ENCODE measurements around the gene TMEM252. TPM values are rescaled to one million over a fixed set of nuclear protein-coding genes. Genes with fewer than 3 reads are reported as not detected.

Gene TMEM252
- total RNA-seq, 2 experiments from 2014 or later = not detected

- Mint-ChIP-seq H3K27ac (no peak overlapping the region), H3K27me3 (ENCODE audit: low read depth) (peaks cover 4% of the 10 kb centered on the region), H3K9me3 (ENCODE audit: insufficient read depth) (no peaks in the 10 kb centered on the region), H3K4me1 (ENCODE audit: low read depth) (no peaks in the 10 kb centered on the region), H3K36me3 (ENCODE audit: low read depth) (no peaks in the 10 kb centered on the region), H3K4me3 (no peak overlapping the region)
- DNase-seq = no peak
- CTCF ChIA-PET = interaction anchor here (1.3 to 2.1 kb wide), 3 partner anchors 52 to 164 kb away, joined by 3 to 5 read pairs (median 5); no protein-coding TSS in a partner anchor
- no peak for ATAC-seq
- POLR2A ChIA-PET = no interaction called here
Observed at GRCh38 chr9:68507806-68508145, 32.9 kb downstream of the TMEM252 start.

GRCh38 chr9:68507130-68507805, 33.4 kb downstream of the TMEM252 start:
- CTCF ChIA-PET = interaction anchor here (1.3 to 2.1 kb wide), 3 partner anchors 52 to 164 kb away, joined by 3 to 5 read pairs (median 5); no protein-coding TSS in a partner anchor
- no peaks in the 10 kb centered on the region for H3K36me3 Mint-ChIP-seq (ENCODE audit: low read depth)
- peaks cover 4% of the 10 kb centered on the region for H3K27me3 Mint-ChIP-seq (ENCODE audit: low read depth)
- H3K9me3 Mint-ChIP-seq (ENCODE audit: insufficient read depth) = no peaks in the 10 kb centered on the region
- no peak for DNase-seq
- ATAC-seq = no peak
- H3K27ac Mint-ChIP-seq = no peak overlapping the region
- H3K4me1 Mint-ChIP-seq (ENCODE audit: low read depth) = no peaks in the 10 kb centered on the region
- no peak overlapping the region for H3K4me3 Mint-ChIP-seq
- POLR2A ChIA-PET = no interaction called here

- POLR2A ChIA-PET = no interaction called here
- no peaks in the 10 kb centered on the region for H3K36me3 Mint-ChIP-seq (ENCODE audit: low read depth)
- peaks cover 4% of the 10 kb centered on the region for H3K27me3 Mint-ChIP-seq (ENCODE audit: low read depth)
- DNase-seq = no peak
- H3K4me3 Mint-ChIP-seq = no peak overlapping the region
- CTCF ChIA-PET = no interaction called here
- no peaks in the 10 kb centered on the region for H3K9me3 Mint-ChIP-seq (ENCODE audit: insufficient read depth)
- ATAC-seq = no peak
- no peak overlapping the region for H3K27ac Mint-ChIP-seq
- no peaks in the 10 kb centered on the region for H3K4me1 Mint-ChIP-seq (ENCODE audit: low read depth)
Observed at GRCh38 chr9:68506551-68506950, 34.1 kb downstream of the TMEM252 start.

- no peak for DNase-seq
- Mint-ChIP-seq H3K4me1 (ENCODE audit: low read depth) (no peaks in the 10 kb centered on the region), H3K27ac (no peak overlapping the region), H3K27me3 (ENCODE audit: low read depth) (peaks cover 4% of the 10 kb centered on the region), H3K4me3 (no peak overlapping the region), H3K36me3 (ENCODE audit: low read depth) (no peaks in the 10 kb centered on the region), H3K9me3 (ENCODE audit: insufficient read depth) (no peaks in the 10 kb centered on the region)
- POLR2A ChIA-PET = no interaction called here
- CTCF ChIA-PET = no interaction called here
- ATAC-seq = no peak
Observed at GRCh38 chr9:68505681-68506409, 34.8 kb downstream of the TMEM252 start.

- no peak overlapping the region for H3K4me3 Mint-ChIP-seq
- no peak overlapping the region for H3K27ac Mint-ChIP-seq
- H3K4me1 Mint-ChIP-seq (ENCODE audit: low read depth) = peaks cover 5% of the 10 kb centered on the region
- CTCF ChIA-PET = no interaction called here
- H3K9me3 Mint-ChIP-seq (ENCODE audit: insufficient read depth) = no peaks in the 10 kb centered on the region
- H3K36me3 Mint-ChIP-seq (ENCODE audit: low read depth) = no peaks in the 10 kb centered on the region
- DNase-seq (no peak), ATAC-seq (no peak)
- peaks cover 8% of the 10 kb centered on the region for H3K27me3 Mint-ChIP-seq (ENCODE audit: low read depth)
- POLR2A ChIA-PET = no interaction called here
Observed at GRCh38 chr9:68502279-68502678, 38.4 kb downstream of the TMEM252 start.

- Mint-ChIP-seq H3K9me3 (ENCODE audit: insufficient read depth) (no peaks in the 10 kb centered on the region), H3K27me3 (ENCODE audit: low read depth) (peaks cover 7% of the 10 kb centered on the region), H3K4me3 (no peak overlapping the region), H3K36me3 (ENCODE audit: low read depth) (no peaks in the 10 kb centered on the region), H3K4me1 (ENCODE audit: low read depth) (peaks cover 5% of the 10 kb centered on the region), H3K27ac (no peak overlapping the region)
- DNase-seq (no peak), ATAC-seq (no peak)
- ChIA-PET CTCF (interaction anchor here (1.0 kb wide), 1 partner anchor 13 kb away, joined by 4 read pairs; no protein-coding TSS in a partner anchor), POLR2A (no interaction called here)
Observed at GRCh38 chr9:68500457-68501381, 40.0 kb downstream of the TMEM252 start.

- Mint-ChIP-seq H3K27me3 (ENCODE audit: low read depth) (peaks cover 9% of the 10 kb centered on the region), H3K27ac (no peak overlapping the region), H3K9me3 (ENCODE audit: insufficient read depth) (no peaks in the 10 kb centered on the region), H3K4me1 (ENCODE audit: low read depth) (peaks cover 5% of the 10 kb centered on the region), H3K36me3 (ENCODE audit: low read depth) (no peaks in the 10 kb centered on the region), H3K4me3 (no peak overlapping the region)
- DNase-seq (no peak), ATAC-seq (no peak)
- ChIA-PET POLR2A (no interaction called here), CTCF (no interaction called here)
Observed at GRCh38 chr9:68498816-68499215, 41.9 kb downstream of the TMEM252 start.

- Mint-ChIP-seq H3K4me1 (ENCODE audit: low read depth) (peaks cover 5% of the 10 kb centered on the region), H3K27me3 (ENCODE audit: low read depth) (peaks cover 9% of the 10 kb centered on the region), H3K4me3 (no peak overlapping the region), H3K27ac (no peak overlapping the region), H3K36me3 (ENCODE audit: low read depth) (no peaks in the 10 kb centered on the region), H3K9me3 (ENCODE audit: insufficient read depth) (no peaks in the 10 kb centered on the region)
- ATAC-seq (no peak), DNase-seq (no peak)
- CTCF ChIA-PET = no interaction called here
- POLR2A ChIA-PET = no interaction called here
Observed at GRCh38 chr9:68497629-68498028, 43.1 kb downstream of the TMEM252 start.

GRCh38 chr9:68496356-68496755, 44.3 kb downstream of the TMEM252 start:
- POLR2A ChIA-PET = no interaction called here
- CTCF ChIA-PET = no interaction called here
- DNase-seq (no peak), ATAC-seq (no peak)
- peaks cover 5% of the 10 kb centered on the region for H3K4me1 Mint-ChIP-seq (ENCODE audit: low read depth)
- H3K36me3 Mint-ChIP-seq (ENCODE audit: low read depth) = no peaks in the 10 kb centered on the region
- no peak overlapping the region for H3K27ac Mint-ChIP-seq
- no peaks in the 10 kb centered on the region for H3K9me3 Mint-ChIP-seq (ENCODE audit: insufficient read depth)
- H3K4me3 Mint-ChIP-seq = no peak overlapping the region
- peaks cover 7% of the 10 kb centered on the region for H3K27me3 Mint-ChIP-seq (ENCODE audit: low read depth)

GRCh38 chr9:68495247-68495646, 45.4 kb downstream of the TMEM252 start:
- H3K27ac Mint-ChIP-seq = no peak overlapping the region

GRCh38 chr9:68493958-68494577, 46.6 kb downstream of the TMEM252 start:
- DNase-seq = no peak
- Mint-ChIP-seq H3K9me3 (ENCODE audit: insufficient read depth) (no peaks in the 10 kb centered on the region), H3K4me1 (ENCODE audit: low read depth) (peaks cover 4% of the 10 kb centered on the region), H3K27me3 (ENCODE audit: low read depth) (peaks cover 5% of the 10 kb centered on the region), H3K36me3 (ENCODE audit: low read depth) (no peaks in the 10 kb centered on the region), H3K4me3 (no peak overlapping the region), H3K27ac (no peak overlapping the region)
- no peak for ATAC-seq
- ChIA-PET POLR2A (no interaction called here), CTCF (interaction anchor here (0.9 kb wide), 1 partner anchor 66 kb away, joined by 3 read pairs; no protein-coding TSS in a partner anchor)

More at GRCh38 chr9:68495247-68495646, 45.4 kb downstream of the TMEM252 start:
- H3K36me3 Mint-ChIP-seq (ENCODE audit: low read depth) = no peaks in the 10 kb centered on the region
- H3K27me3 Mint-ChIP-seq (ENCODE audit: low read depth) = peaks cover 7% of the 10 kb centered on the region
- H3K9me3 Mint-ChIP-seq (ENCODE audit: insufficient read depth) = no peaks in the 10 kb centered on the region
- no peak for DNase-seq
- no peak for ATAC-seq
- ChIA-PET CTCF (interaction anchor here (0.5 kb wide), 1 partner anchor 75 kb away, joined by 3 read pairs; no protein-coding TSS in a partner anchor), POLR2A (no interaction called here)
- no peak overlapping the region for H3K4me3 Mint-ChIP-seq
- peaks cover 5% of the 10 kb centered on the region for H3K4me1 Mint-ChIP-seq (ENCODE audit: low read depth)
